Urinary bladder (tissue), 4 donors: ENCODE data around the gene MAMDC2. TPM values are rescaled to one million over a fixed set of nuclear protein-coding genes. Genes with fewer than 3 reads are reported as not detected.

Source experiments
- DNase-seq: peaks from one replicate; pipeline ENCODE4 v3.0.0-alpha.2; 2015; ENCODE audit errors: extremely low spot score
- H3K27ac ChIP-seq: one replicate; pipeline ENCODE4 v1.5.1; 2013; ENCODE audit warnings: low read depth, mild to moderate bottlenecking, moderate library complexity
- H3K36me3 ChIP-seq: one replicate; pipeline ENCODE4 v1.6.1; 2013; ENCODE audit warnings: mild to moderate bottlenecking, moderate library complexity; ENCODE audit not compliant: insufficient read depth
- H3K4me1 ChIP-seq: one replicate; pipeline ENCODE4 v1.6.1; 2013; ENCODE audit warnings: mild to moderate bottlenecking, moderate library complexity; ENCODE audit not compliant: insufficient read depth
- H3K4me3 ChIP-seq: one replicate; pipeline ENCODE4 v1.5.1; 2013; ENCODE audit warnings: low read depth, low read length
- WGBS: extraction: QIAGEN DNeasy Blood & Tissue Kit; methylation state at CpG from one replicate; pipeline ENCODE4 v1.1.7; 2013; 5-methylcytosine and 5-hydroxymethylcytosine counted together
- polyA plus RNA-seq: library from polyadenylated mRNA; stranded (reverse); fragments of 200-250 nt; gene quantifications from one replicate; pipeline ENCODE4 v1.2.3, GENCODE V29; 2013
- total RNA-seq: library from RNA; depleted of rRNA; stranded (reverse); fragments of >200 nt; gene quantifications from one replicate; pipeline ENCODE4 v1.2.3, GENCODE V29; 2014
- donor health status: healthy with polysubstance abuse.
- donor health status: healthy.

MAMDC2 gene
- total and polyA plus RNA-seq, 2 donors = 52.0 to 76.4 TPM

DNA sequence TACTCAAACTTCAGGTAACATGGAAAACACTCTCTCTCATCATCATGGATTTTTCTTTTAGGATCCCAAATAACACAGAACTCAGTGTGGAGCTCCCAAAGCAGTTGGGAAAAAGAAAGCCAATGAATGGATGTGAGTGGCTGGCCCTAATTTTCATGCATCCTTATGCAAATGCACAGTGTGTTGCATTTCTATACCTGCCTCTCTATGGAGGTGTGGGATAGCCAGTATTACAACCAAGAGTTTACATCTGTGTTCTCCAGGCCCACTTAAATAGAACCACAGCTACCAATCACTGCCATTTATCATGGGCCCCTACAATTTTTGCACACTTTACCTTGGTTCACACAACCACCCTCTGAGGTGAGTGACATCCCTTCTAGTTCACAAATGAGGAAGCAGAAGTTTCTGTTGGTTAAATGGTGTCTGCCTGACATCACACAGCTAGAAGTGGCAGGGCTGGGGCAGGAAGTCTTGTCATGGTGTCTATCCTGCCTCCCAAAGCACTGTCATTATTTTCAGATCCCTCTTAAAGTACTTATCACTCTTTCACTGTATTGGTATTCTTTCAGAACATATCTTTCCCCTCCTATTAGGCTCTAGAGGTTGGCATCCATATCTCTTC, 17.3 kb downstream of the MAMDC2 start:
- DNase-seq = no peak
- H3K36me3 ChIP-seq = no peaks in the 10 kb centered on the region
- H3K4me3 ChIP-seq = no peak overlapping the region
- H3K27ac ChIP-seq = no peak overlapping the region
- no peaks in the 10 kb centered on the region for H3K4me1 ChIP-seq

DNA sequence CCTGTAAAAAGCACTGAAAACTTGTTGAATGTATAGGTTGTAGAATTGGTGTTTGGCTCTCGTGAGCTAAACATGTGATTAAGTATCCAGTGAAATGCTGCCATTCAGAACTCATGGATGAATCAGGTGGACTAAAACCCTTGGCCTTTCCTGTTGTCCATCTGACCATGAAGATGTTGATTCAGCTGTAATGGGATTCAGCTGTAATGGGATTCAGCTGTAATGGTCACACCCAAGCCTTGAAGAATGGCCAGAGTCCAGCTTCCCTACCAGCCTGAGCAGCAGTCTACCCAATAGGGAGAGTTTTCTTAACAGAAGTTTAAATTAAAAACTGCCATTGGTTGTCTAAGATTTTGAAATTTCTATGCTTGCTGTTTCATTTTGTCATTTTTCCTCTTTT, 18.1 kb downstream of the MAMDC2 start:
- WGBS = 86% methylated on average over 1 of the region's 1 CpG
- H3K36me3 ChIP-seq = no peaks in the 10 kb centered on the region
- no peak overlapping the region for H3K4me3 ChIP-seq
- no peak for DNase-seq
- no peak overlapping the region for H3K27ac ChIP-seq
- H3K4me1 ChIP-seq = no peaks in the 10 kb centered on the region

DNA sequence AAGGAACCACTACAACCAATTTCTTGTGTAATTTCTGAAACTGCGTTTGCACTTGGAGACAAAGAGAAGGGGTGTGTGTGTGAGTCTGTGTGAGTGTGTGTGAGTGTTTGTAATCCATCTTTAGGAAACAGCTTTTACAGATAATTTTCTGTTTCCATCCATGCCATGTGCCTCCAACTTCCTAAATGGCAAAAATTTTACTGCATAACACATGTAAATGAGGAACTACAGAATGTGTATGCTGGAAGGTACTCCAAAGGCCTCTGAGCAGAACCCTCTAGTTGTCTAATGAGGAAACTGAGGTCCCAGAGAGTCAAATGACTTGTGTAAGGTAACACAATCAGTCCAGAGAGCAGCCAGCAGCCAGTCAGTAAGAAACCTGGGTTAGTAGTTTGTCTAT, 20.8 kb downstream of the MAMDC2 start:
- Histone ChIP-seq H3K4me3 (no peak overlapping the region), H3K4me1 (no peaks in the 10 kb centered on the region), H3K36me3 (no peaks in the 10 kb centered on the region), H3K27ac (no peak overlapping the region)
- no peak for DNase-seq
- WGBS = 93% methylated on average over 1 of the region's 1 CpG

DNA sequence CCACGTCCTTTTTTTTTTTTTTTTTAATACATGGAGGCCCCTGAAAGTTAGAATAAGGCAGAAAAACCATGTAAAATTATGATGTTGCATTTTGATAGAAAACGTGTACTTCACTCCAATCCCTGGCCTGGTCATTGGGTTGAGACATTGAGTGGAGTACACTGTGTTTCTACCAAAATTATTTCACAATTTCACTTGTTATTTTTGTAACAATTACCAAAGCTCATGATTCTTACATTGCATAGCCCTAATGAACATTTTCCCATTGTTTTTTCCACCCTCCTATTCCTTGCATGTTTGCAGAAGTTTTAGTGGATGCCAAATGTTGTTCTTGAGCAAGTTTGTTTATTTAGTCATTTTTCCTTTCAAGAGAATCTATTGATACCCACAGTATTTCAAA, 21.9 kb downstream of the MAMDC2 start:
- no peak overlapping the region for H3K4me3 ChIP-seq
- WGBS = 56% methylated on average over 2 of the region's 2 CpGs
- no peaks in the 10 kb centered on the region for H3K36me3 ChIP-seq
- H3K4me1 ChIP-seq = no peaks in the 10 kb centered on the region
- DNase-seq = no peak
- no peak overlapping the region for H3K27ac ChIP-seq

DNA sequence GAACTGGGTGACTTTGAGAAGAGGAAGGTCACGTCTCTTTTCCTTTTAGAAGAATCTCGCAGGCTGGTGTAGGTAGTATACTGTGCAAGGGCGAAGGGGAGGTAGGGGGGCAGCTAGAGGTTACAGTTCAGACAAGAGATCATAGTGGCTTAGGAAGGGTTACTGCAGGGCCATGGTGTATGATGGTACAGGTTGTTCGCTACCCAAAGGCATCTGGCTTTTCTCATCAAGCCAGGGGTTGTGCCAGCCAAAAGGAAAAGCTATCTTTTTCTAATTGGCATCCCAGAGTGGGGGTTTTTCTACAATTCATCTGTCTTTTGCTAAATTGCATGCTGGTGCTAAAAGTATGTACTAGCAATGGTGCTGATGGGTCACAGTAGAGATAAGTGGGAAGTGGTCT, 22.8 kb downstream of the MAMDC2 start:
- Histone ChIP-seq H3K4me3 (no peak overlapping the region), H3K36me3 (no peaks in the 10 kb centered on the region), H3K4me1 (no peaks in the 10 kb centered on the region), H3K27ac (no peak overlapping the region)
- WGBS = 89% methylated on average over 4 of the region's 4 CpGs
- no peak for DNase-seq

DNA sequence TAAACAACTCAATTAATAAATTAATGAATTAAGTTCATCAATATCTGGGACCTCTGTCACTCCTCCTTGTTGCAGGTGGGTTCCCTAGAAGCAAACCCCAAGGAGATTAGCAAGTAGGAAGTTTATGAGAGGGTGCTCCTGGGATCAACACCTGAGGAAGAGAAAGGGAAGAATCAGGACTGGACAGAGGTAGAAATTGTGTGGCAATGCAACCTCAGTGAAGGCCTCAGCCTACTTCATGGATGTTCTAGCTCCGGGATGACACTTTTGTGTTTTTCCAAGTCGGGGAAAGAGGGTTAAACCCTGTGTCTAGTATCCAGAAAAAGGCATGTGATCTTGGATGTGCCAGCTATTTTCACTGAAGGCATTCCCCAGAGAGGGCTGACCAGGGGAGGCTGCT, 23.2 kb downstream of the MAMDC2 start:
- 86% methylated on average over 2 of the region's 2 CpGs for WGBS
- no peaks in the 10 kb centered on the region for H3K4me1 ChIP-seq
- H3K4me3 ChIP-seq = no peak overlapping the region
- DNase-seq = no peak
- H3K27ac ChIP-seq = no peak overlapping the region
- no peaks in the 10 kb centered on the region for H3K36me3 ChIP-seq

DNA sequence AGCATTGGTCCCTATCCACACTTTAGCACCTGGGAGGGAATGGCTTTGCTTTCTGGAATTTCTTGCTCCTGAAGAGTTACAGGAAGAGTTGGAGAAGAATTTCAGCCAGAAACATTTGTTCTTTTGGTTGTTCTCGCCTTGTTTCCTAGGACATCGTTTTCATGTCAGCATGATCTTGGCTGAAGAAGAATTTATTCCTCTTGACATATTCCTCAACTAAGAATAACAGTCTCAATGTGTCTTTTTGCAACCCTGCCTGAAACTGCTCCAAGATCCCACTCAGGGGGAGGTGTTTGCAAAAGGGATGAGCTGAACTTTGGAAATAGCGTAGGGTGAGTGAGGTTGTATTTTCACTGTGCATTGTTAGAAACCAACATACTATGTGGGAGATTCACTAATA, 26.1 kb downstream of the MAMDC2 start:
- Histone ChIP-seq H3K27ac (no peak overlapping the region), H3K4me1 (no peaks in the 10 kb centered on the region), H3K4me3 (no peak overlapping the region), H3K36me3 (no peaks in the 10 kb centered on the region)
- WGBS = 34% methylated on average over 3 of the region's 3 CpGs
- DNase-seq = no peak

DNA sequence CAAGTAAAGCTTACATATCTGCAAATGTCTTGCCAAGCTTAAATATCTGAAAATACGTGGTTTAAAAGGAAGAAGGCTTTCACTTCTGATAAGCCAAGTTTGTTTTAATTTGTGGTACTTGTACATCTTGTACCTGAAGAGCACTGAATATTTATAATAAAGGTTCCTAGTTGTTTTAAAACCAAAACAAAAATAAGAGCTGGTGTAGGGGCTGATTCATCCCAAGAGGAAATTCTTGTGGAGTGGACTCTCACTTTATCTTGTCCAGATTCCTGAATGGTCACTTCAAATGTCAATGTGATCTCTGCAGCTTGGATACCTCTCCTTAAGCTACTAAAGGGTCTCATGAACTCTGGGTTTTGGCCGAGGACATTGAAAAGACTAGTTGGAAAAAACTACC, 29.5 kb downstream of the MAMDC2 start:
- Histone ChIP-seq H3K36me3 (no peaks in the 10 kb centered on the region), H3K27ac (no peak overlapping the region), H3K4me1 (no peaks in the 10 kb centered on the region), H3K4me3 (no peak overlapping the region)
- 30% methylated on average over 2 of the region's 2 CpGs for WGBS
- no peak for DNase-seq

DNA sequence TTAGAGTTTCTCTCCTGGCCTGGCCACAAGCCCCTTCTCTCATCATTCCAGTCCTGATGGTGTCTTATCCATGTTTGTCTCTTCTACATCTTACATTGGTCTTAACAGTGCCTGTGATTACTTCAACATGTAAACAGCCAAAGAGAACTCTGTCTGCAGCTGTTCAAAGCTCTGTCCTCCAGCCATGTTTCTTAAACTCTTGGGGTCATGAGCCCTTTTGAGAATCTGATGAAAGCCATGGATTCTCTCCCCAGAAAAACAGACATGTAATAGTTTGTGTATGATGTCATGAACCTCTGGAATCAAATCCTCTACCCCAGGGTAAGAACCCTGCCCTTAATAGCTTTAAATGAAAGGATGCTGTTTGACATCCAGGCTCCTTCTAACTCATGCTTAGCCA, 30.1 kb downstream of the MAMDC2 start:
- no peak overlapping the region for H3K4me3 ChIP-seq
- no peak overlapping the region for H3K27ac ChIP-seq
- no peak for DNase-seq
- no peaks in the 10 kb centered on the region for H3K4me1 ChIP-seq
- H3K36me3 ChIP-seq = no peaks in the 10 kb centered on the region

DNA sequence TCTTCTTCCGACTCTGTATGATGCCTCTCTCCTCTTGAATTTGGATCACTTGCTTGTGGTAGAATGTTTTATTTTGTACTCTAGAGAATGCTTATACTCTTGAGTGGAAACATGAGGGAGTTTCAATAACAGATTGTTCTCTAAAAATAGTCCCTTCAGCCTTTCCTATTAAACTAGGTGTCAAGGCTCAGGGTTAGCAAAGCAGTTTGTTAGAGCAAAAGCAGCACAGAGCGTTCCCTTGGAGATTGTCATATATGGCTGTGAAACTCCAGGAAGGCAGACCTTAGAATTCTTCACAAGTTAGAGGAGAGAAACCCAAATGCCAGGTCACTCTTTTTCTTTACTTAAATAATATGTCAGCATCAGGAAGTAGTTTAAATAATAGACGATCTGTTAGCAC, 33.0 kb downstream of the MAMDC2 start:
- Histone ChIP-seq H3K4me3 (no peak overlapping the region), H3K4me1 (no peaks in the 10 kb centered on the region)

DNA sequence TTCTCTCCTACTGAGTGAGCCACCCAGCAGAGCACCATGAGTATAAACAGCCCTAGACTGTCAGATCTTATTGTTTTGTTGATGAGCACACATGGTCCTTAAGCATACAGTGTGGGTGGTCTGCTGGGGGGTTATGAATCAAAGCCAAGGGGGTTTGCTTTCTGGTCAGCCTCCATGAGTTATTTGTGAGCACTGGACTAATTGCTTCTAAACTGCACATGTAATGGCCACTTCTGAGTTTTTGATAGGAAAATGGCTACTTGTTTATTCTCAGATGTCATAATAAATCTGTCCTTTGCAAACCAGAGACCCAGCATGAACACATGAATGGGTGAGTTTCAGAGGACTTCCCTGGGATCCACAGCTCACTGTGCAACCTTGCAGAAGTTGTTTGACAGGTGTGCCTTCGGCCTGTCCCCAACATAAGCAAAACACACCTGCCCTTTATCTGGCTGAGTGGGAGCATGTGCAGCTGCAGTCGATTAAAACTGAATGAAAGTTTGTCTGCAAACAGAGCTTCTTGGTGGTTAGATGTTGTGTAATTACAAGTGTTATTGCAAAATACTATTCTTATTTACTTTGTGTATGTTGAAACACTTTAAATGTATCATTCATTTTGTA, 35.9 kb downstream of the MAMDC2 start:
- H3K27ac ChIP-seq = no peak overlapping the region
- no peaks in the 10 kb centered on the region for H3K4me1 ChIP-seq
- 56% methylated on average over 2 of the region's 2 CpGs for WGBS
- no peaks in the 10 kb centered on the region for H3K36me3 ChIP-seq
- H3K4me3 ChIP-seq = no peak overlapping the region
- peak; percentile 5 for DNase-seq

More for the DNA sequence above, 33.0 kb downstream of the MAMDC2 start:
- Histone ChIP-seq H3K36me3 (no peaks in the 10 kb centered on the region), H3K27ac (no peak overlapping the region)
- DNase-seq = no peak
- 52% methylated on average over 3 of the region's 3 CpGs for WGBS

DNA sequence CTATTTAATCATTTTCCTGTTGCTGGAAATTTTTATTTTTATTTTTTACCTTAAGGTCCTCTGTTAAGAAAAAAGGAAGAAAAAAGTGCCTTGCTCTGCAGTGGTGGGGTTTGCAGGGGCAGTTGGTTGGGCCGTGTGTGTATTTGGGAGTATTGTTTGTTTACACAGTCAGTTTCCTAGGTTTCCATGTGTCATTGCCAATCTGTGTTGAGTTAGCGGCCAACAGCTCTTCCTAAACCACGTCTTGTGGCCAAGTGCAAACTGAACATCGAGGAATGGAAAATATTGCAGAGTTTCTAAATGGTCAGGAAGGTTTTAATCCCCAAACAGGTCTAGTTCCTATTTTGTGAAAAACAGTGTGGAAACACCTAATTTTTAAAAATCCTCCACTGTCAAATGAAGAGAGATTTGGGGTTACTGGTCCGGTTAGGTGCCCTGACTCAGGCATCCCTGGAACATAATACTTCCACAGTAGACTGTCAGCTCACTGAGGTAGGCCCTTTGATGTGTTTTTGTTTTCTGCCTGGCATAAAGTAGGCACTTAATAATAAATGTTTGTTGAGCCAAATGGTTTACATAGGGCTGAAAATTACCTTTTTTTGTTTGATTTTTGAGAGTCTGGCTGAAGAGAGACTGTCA, 37.0 kb downstream of the MAMDC2 start:
- Histone ChIP-seq H3K4me1 (no peaks in the 10 kb centered on the region), H3K36me3 (no peaks in the 10 kb centered on the region), H3K4me3 (no peak overlapping the region), H3K27ac (peak overlapping the region; percentile 31)
- DNase-seq = no peak
- WGBS = 10% methylated on average over 5 of the region's 5 CpGs

DNA sequence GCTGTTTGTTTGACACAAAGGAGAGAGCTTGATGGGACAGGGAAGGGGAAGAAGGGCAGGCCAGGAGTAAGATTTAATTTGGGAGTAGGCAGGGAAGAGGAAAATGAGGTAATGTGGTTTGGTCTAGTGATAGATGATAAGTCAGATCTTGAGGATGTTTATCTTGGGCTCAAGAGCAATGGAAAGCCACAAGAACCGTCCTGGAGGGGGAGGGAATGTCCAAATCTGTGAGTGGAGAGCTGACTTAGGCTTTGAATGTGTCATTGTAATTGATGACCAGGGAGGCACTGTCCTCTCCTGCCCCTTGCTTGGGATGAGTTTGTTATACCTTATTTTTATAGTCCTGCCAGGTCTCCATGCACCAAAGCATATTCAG, 37.5 kb downstream of the MAMDC2 start:
- no peaks in the 10 kb centered on the region for H3K4me1 ChIP-seq
- H3K36me3 ChIP-seq = no peaks in the 10 kb centered on the region
- H3K27ac ChIP-seq = peak overlapping the region; percentile 31
- H3K4me3 ChIP-seq = no peak overlapping the region
- 3% methylated on average over 1 of the region's 1 CpG for WGBS
- DNase-seq = no peak

DNA sequence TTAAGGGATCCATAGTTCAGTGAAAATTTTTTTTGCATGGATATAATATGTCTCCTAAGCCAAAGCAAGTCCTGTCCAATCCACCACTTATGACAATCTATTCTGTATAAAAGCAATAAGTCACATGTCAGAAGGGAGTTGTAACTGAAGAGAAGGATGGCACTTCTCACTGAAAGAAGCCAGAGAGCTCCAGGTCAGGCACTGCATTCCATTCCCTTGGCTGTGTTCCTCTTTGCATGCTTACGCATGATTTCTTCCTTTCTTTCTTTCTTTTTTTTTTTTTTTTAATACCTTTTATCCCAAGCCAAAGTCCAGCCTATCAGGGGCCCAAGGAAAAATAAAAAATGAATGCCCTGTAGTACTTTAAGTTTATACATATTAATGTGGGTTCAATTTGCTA, 39.8 kb downstream of the MAMDC2 start:
- DNase-seq = no peak
- 46% methylated on average over 1 of the region's 1 CpG for WGBS
- Histone ChIP-seq H3K4me3 (no peak overlapping the region), H3K27ac (no peak overlapping the region), H3K4me1 (no peaks in the 10 kb centered on the region), H3K36me3 (no peaks in the 10 kb centered on the region)
